GM23338 (cell line): Measurements from ENCODE around the gene U2AF1L4. TPM values are rescaled to one million over a fixed set of nuclear protein-coding genes. Genes with fewer than 3 reads are reported as not detected.

Experiments used
- ATAC-seq: fragments of 200-7000 bp; cut with Tn5 transposase; 3 replicates; pipeline ENCODE4 v1.9.1; 2020
- DNase-seq: peaks from one replicate; pipeline ENCODE4 v3.0.0-alpha.2; 2015; ENCODE audit warnings: low spot score
- H2AFZ ChIP-seq: fragments of 200-600 bp; sonication (generic); 2 replicates; pipeline ENCODE4 v1.8.0; 2016; ENCODE audit warnings: antibody characterized with exemption, mild to moderate bottlenecking, moderate library complexity
- H3F3A ChIP-seq: fragments of 200-600 bp; sonication (generic); replicated peaks from 2 replicates; pipeline ENCODE4 v1.8.0; 2017; ENCODE audit warnings: antibody characterized with exemption, mixed run types, low read depth
- H3K27ac ChIP-seq: fragments of 200-600 bp; sonication (generic); 2 replicates; pipeline ENCODE4 v1.6.1; 2016; ENCODE audit warnings: low read depth
- H3K27me3 ChIP-seq: fragments of 200-600 bp; sonication (generic); 2 replicates; pipeline ENCODE4 v1.8.0; 2016; ENCODE audit warnings: mild to moderate bottlenecking, mixed run types, moderate library complexity; ENCODE audit not compliant: insufficient read depth
- H3K36me3 ChIP-seq: fragments of 200-600 bp; sonication (generic); 2 replicates; pipeline ENCODE4 v1.8.0; 2016; ENCODE audit warnings: mild to moderate bottlenecking; ENCODE audit not compliant: insufficient read depth
- H3K4me1 ChIP-seq: fragments of 200-600 bp; sonication (generic); 2 replicates; pipeline ENCODE4 v1.8.0; 2016; ENCODE audit warnings: mild to moderate bottlenecking, moderate library complexity; ENCODE audit not compliant: insufficient read depth
- H3K4me2 ChIP-seq: fragments of 200-600 bp; sonication (generic); 2 replicates; pipeline ENCODE4 v1.7.1; 2017; ENCODE audit warnings: mixed run types
- H3K4me3 ChIP-seq: fragments of 200-600 bp; sonication (generic); 2 replicates; pipeline ENCODE4 v1.6.1; 2016; ENCODE audit warnings: mixed run types
- H3K79me2 ChIP-seq: fragments of 200-600 bp; sonication (generic); replicated peaks from 2 replicates; pipeline ENCODE4 v1.8.0; 2017; ENCODE audit warnings: mild to moderate bottlenecking; ENCODE audit not compliant: insufficient read depth
- H3K9me2 ChIP-seq: fragments of 200-600 bp; sonication (generic); 2 replicates; pipeline ENCODE4 v1.8.0; 2017; ENCODE audit not compliant: insufficient read depth
- H4K20me1 ChIP-seq: fragments of 200-600 bp; sonication (generic); replicated peaks from 2 replicates; pipeline ENCODE4 v1.8.0; 2017; ENCODE audit warnings: mild to moderate bottlenecking; ENCODE audit not compliant: insufficient read depth
- H3K27ac Mint-ChIP-seq: 2 replicates; pipeline ENCODE4 v1.8.0; 2020; ENCODE audit warnings: inconsistent platforms, mild to moderate bottlenecking, moderate library complexity, mixed read lengths
- H3K27me3 Mint-ChIP-seq: 3 replicates; pipeline ENCODE4 v1.8.0; 2022; ENCODE audit warnings: low read depth, mild to moderate bottlenecking, moderate library complexity, mixed read lengths, inconsistent platforms; ENCODE audit not compliant: insufficient read depth, poor library complexity
- H3K36me3 Mint-ChIP-seq: 3 replicates; pipeline ENCODE4 v1.8.0; 2021; ENCODE audit warnings: low read depth, mild to moderate bottlenecking, inconsistent platforms, moderate library complexity, mixed read lengths
- H3K4me1 Mint-ChIP-seq: 3 replicates; pipeline ENCODE4 v1.8.0; 2020; ENCODE audit warnings: mild to moderate bottlenecking, inconsistent platforms, mixed read lengths
- H3K4me3 Mint-ChIP-seq: 3 replicates; pipeline ENCODE4 v1.8.0; 2021; ENCODE audit warnings: moderate library complexity, mild to moderate bottlenecking, inconsistent platforms, mixed read lengths
- H3K9me3 Mint-ChIP-seq: 3 replicates; pipeline ENCODE4 v1.8.0; 2020; ENCODE audit warnings: moderate library complexity, mild to moderate bottlenecking, inconsistent platforms, mixed read lengths
- CREB1 ChIP-seq: fragments of 250-450 bp; sonication (Bioruptor Pico); IDR thresholded peaks from 2 replicates; pipeline ENCODE4 v1.5.0; 2020; ENCODE audit warnings: low read depth, mild to moderate bottlenecking, moderate library complexity
- EZH2 ChIP-seq: fragments of 200-600 bp; sonication (generic); IDR thresholded peaks from one replicate; pipeline ENCODE4 v1.8.0; 2017; ENCODE audit warnings: antibody characterized with exemption, mild to moderate bottlenecking, low read depth; ENCODE audit not compliant: unreplicated experiment
- NANOG ChIP-seq: IDR thresholded peaks from 2 replicates; pipeline ENCODE4 v1.6.1; 2016; ENCODE audit warnings: antibody characterized with exemption, borderline replicate concordance
- POLR2AphosphoS5 ChIP-seq: IDR thresholded peaks from 2 replicates; pipeline ENCODE4 v1.6.1; 2016; ENCODE audit warnings: antibody characterized with exemption, low read depth
- REST ChIP-seq: IDR thresholded peaks from one replicate; pipeline ENCODE4 v1.6.1; 2018; ENCODE audit warnings: antibody characterized with exemption; ENCODE audit not compliant: unreplicated experiment
- ZNF114 ChIP-seq: fragments of 250-450 bp; sonication (Bioruptor Pico); IDR thresholded peaks from 2 replicates; pipeline ENCODE4 v1.5.0; 2020; ENCODE audit warnings: mild to moderate bottlenecking, moderate library complexity
- polyA plus RNA-seq: library from polyadenylated mRNA; unstranded; fragments of >200 nt; fragmentation: Nextera tagmentation; extraction: Ambion mirVana; gene quantifications from 2 replicates; pipeline ENCODE4 v1.2.1, GENCODE V29; 2016
- total RNA-seq: library from RNA; depleted of rRNA; stranded (reverse); fragments of >200 nt; shearing (Covaris generic); gene quantifications from 2 replicates; pipeline ENCODE4 v1.2.3, GENCODE V29; 2014

Gene U2AF1L4
- total and polyA plus RNA-seq, 2 experiments from 2014 or later: 13.1 to 23.7 TPM

- H3K4me2 ChIP-seq: peak overlapping the region; percentile 89
- H3K27ac Mint-ChIP-seq: no peak overlapping the region
- no peak overlapping the region; the same call in 2 of the 3 replicates for H3K4me3 Mint-ChIP-seq
Observed at GRCh38 chr19:35777961-35778360, 32.7 kb upstream of the U2AF1L4 start.

GRCh38 chr19:35777086-35777841, 32.0 kb upstream of the U2AF1L4 start:
- ATAC-seq: peak; percentile 36
- Histone ChIP-seq H3K79me2 (no peaks in the 10 kb centered on the region), H2AFZ (no peak overlapping the region), H3K27ac (no peak overlapping the region), H3K9me2 (no peaks in the 10 kb centered on the region), H3K4me1 (peaks cover 29% of the 10 kb centered on the region), H3K4me2 (peak overlapping the region; percentile 89), H4K20me1 (no peaks in the 10 kb centered on the region), H3F3A (peaks cover 9% of the 10 kb centered on the region; the same call in 1 of the 2 replicates), H3K36me3 (no peaks in the 10 kb centered on the region), H3K27me3 (peaks cover 16% of the 10 kb centered on the region), H3K4me3 (peak overlapping the region; percentile 65)
- no peaks in the 10 kb centered on the region; the same call in 2 of the 3 replicates for H3K9me3 Mint-ChIP-seq
- H3K4me1 Mint-ChIP-seq: peaks cover 39% of the 10 kb centered on the region
- no peak overlapping the region for H3K27ac Mint-ChIP-seq
- H3K4me3 Mint-ChIP-seq: peak overlapping the region; percentile 76
- peak; percentile 83 for DNase-seq
- TF ChIP-seq CREB1 (no peak), POLR2AphosphoS5 (no peak), REST (no peak)
- H3K36me3 Mint-ChIP-seq: no peaks in the 10 kb centered on the region
- peaks cover 27% of the 10 kb centered on the region for H3K27me3 Mint-ChIP-seq

More at GRCh38 chr19:35777961-35778360, 32.7 kb upstream of the U2AF1L4 start:
- Histone ChIP-seq H2AFZ (no peak overlapping the region), H3K79me2 (no peaks in the 10 kb centered on the region), H4K20me1 (no peaks in the 10 kb centered on the region), H3K4me1 (peaks cover 29% of the 10 kb centered on the region), H3K36me3 (no peaks in the 10 kb centered on the region), H3K4me3 (no peak overlapping the region; the same call in 1 of the 2 replicates), H3K27me3 (peaks cover 13% of the 10 kb centered on the region), H3F3A (peaks cover 9% of the 10 kb centered on the region; the same call in 1 of the 2 replicates), H3K27ac (no peak overlapping the region), H3K9me2 (no peaks in the 10 kb centered on the region)
- Mint-ChIP-seq H3K9me3 (no peaks in the 10 kb centered on the region; the same call in 2 of the 3 replicates), H3K27me3 (peaks cover 29% of the 10 kb centered on the region), H3K4me1 (peaks cover 42% of the 10 kb centered on the region), H3K36me3 (peaks cover 2% of the 10 kb centered on the region; the same call in 1 of the 3 replicates)
- DNase-seq (no peak), ATAC-seq (no peak)
- TF ChIP-seq EZH2 (no peak), ZNF114 (CRISPR knock-in tag) (no peak), NANOG (no peak)
